ENCODE data around the gene MAP4K5.

Gene MAP4K5

GRCh38 chr14:50399251-50400032 is 132.9 kb downstream of the MAP4K5 start:
- DNase-seq (ENCODE audit: low read depth in 2 of 2), result no peak

DNA sequence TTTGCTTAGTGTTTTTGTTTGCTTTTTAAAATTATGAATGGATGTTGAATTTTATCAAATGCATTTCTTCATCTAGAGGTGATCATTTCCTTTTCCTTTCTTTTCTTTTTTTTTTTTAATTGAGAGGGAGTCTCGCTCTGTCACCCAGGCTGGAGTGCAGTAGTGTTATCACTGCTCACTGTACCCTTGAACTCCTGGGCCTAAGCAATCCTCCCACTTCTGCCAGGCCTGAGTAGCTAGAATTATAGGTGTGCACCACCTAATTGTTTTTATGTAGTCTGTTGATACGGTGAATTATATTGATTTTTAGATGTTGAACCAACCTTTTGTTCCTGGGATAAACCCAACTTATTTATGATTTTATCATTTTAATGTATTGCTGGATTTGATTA is 134.2 kb downstream of the MAP4K5 start:
- no peak for DNase-seq (ENCODE audit: low read depth in 2 of 2)

DNA sequence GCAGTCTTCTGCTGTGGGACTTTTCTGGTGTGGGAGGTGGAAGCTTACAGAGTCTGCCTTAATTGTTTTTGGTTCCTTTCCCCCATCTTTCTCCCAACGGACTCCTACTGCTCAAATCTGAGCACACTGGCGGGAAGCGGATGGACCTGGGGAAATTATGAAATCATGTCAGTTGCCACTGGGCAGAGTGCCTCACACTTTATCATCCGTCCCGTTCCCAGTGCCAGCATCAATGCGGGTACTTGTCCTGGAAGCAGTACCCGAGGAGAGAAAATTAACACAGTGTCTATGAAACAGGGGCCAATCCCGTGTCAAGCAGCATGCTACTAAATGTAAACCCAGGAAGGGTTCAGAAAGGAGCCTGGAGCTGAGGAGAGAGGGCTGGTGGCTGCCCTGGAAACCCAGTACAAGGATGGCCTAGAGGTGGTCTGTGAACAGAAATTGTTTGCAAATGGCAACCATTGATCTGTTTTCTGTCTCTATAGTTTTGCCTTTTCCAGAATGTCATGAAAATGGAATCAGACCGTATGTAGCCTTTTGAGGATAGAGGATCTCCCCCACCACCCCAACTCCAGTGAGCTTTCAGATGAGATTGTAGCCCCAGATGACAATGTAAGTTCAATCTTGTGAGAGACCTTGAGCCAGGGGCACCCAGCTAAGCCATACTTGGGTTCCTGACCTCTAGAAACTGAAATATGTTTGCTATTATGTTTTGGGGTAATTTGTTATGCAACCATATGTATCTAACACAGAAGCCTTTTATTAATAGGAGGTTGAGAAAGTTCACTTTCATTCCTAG is 134.8 kb downstream of the MAP4K5 start:
- no peak for DNase-seq (ENCODE audit: low read depth in 2 of 2)

DNA sequence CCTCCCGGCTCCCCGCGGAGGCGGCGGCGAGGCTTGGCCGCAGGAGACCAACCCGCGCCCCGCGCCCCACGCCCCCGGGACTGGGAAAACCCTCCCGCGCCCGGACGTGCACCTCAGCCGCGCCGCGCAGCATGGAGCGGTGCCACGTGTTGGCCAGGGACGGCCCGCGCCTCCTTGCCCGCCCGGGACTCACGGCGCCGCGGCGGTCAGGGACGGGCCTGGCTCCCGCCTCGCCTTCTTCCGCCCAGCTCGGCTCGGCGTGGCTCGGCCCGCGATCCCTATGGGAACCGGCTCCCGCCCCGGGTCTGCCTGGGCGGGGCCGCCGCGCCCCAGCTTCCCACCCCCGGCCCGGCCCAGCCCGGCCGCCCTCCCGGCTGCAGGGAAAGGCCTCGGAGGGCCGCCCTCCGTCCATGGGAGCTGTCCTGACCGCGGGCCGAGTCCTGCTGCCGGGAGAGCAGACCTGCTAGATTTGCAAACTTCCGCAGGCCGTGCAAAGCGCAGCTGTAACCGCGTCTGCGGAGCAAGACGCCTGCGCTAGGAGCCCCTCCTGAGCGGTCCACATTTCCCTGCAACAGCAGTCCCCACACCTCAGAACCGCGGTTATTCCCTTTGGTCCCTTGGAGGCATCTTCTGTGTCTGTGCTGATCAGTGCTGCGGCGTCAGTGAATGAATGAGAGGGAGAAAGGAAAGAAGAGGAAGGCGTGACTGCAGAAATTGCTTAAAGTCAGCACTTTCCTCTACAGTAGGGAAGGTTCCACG is 135.6 kb downstream of the MAP4K5 start, which contains the start of gene CDKL1:
CDKL1 (minus strand) TSS at position 251 of the 759 bp plus-strand sequence. CDS start 1,013 bp downstream, outside the sequence.
- no peak for DNase-seq (ENCODE audit: low read depth in 2 of 2)

DNA sequence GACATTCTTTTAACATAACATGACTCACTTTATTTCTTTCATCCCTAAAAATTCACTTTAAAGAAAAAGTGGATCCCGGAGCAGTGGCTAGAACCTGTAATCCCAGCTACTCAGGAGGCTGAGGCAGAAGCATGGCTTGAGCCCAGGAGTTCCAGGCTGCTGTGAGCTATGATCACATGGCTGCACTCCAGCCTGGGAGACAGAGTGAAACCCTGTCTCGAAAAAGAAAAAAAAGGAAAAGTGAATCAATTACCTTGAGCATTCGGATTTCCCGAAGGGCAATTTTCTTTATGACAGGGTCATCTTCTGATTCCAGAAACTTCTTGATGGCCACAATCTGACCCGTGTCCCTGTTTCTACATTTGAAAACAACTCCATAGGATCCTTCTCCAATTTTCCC is 136.9 kb downstream of the MAP4K5 start:
- no peak for DNase-seq (ENCODE audit: low read depth in 2 of 2)

GRCh38 chr14:50394713-50395112 is 137.7 kb downstream of the MAP4K5 start:
- DNase-seq (ENCODE audit: low read depth in 2 of 2), result no peak

DNA sequence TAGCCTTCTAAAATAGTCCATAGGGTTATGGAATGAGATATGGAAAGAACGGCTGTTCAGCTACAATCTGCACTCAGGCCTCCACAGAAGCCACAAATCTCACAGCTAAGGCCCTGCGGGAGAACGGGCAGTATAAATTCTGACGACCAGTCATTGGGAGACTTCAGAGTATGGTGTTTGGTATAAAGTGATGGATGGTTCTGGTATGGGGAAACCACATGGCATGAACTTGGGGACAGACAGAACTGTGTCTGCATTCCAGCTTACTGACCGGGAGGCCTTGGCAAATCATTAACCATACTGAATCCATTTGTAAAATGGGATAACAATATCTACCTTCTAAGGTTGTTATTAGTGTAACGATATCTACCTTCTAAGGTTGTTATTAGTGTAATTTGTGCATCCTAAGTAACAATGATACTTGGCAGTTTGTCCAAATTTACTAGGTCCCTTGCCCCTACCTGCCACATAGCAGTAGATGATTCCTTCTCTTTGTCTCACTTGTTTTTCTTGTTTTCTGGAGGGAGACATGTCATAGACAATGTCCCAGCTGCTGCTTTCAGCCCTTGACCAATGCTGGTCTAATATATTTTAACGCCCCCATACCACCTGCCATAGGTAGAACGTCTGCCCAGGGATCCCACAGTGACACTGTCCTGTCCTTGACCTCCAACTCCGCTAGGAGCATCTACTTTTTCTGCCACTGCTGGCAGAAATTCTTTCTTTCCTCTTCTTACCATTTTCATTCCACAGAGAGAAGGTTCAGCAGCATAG is 142.5 kb downstream of the MAP4K5 start:
- no peak for DNase-seq (ENCODE audit: low read depth in 2 of 2)

DNA sequence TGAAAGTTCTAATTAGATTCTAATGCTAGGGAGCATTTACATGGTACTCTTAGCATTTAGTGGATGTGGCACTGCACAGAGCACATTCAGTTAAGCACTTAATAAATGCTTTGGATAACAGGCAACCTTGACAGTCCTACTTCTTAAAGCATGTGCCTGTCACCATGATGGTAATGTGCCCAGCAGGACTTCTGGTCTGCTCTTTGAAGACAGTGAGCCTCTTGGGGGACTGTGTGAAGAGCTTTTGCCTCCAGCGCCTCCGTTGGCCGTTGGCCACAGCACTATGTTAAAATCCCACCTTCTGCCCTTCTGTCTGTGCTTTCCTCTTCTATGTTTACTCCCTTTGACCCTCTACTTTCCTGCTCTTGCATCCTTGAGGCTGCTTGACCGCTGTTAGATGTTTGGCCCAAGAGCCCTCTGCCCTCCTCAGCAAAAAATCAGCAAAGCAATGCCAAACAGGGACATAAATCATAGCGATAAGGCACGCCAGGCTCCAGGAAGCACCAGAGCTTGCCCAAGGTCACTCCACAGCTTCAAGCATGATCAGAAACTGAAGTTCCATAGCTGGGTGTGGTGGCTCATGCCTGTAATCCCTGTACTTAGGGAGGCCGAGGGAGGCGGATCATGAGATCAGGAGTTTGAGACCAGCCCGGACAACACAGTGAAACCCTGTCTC is 144.0 kb downstream of the MAP4K5 start:
- DNase-seq (ENCODE audit: low read depth in 2 of 2), result no peak

DNA sequence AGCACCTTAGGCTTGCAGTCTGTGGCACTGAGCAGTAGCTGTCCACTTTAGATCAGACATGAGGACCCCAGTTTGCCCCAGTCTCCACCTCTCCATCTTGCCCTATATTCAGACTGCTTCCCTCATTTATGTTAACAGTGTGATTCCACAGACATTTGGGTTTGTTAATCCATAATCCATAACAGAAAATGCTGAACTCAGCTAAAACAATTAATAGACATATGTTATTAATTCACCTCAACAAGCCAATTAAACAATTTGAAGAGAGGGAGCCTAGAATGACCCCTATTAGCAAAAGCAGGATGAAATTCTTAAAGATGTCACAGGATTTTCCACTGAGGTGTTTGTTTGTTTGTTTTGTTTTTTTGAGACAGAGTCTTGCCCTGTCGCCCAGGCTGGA is 144.8 kb downstream of the MAP4K5 start:
- no peak for DNase-seq (ENCODE audit: low read depth in 2 of 2)

DNA sequence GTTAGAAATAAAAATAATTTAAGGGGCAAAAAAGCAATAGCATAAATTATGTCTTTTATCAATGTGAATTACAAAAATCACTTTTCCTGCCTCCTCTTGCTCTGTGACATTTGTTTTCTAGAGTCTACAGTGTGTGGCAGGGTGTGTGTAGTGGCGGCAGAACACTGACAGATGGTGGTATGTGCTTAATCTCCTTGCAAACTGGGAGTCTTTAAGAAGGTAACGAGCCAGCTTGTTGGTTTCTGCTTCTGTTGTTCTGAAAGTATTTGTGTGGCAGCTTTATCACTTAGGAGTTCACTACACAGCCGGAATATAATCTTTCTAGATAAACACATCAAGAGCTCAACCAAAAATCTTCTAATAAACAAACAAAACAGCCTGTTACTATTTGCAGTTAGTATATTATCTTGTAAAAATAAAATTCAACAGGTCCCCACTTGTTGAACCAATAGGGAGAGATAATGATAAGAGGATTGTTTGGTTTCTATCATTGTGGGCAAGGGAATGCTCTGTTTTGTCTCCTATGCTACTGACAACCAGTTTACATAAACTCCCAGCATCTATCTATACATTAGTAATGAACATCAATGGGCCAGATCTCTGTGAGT is 148.6 kb downstream of the MAP4K5 start:
- no peak for DNase-seq (ENCODE audit: low read depth in 2 of 2)

GRCh38 chr14:50381823-50382287 is 150.5 kb downstream of the MAP4K5 start:
- no peak for DNase-seq (ENCODE audit: low read depth in 2 of 2)

- no peak for DNase-seq (ENCODE audit: low read depth in 2 of 2)
These were observed 151.4 kb downstream of the MAP4K5 start for GRCh38 chr14:50381008-50381407.

DNA sequence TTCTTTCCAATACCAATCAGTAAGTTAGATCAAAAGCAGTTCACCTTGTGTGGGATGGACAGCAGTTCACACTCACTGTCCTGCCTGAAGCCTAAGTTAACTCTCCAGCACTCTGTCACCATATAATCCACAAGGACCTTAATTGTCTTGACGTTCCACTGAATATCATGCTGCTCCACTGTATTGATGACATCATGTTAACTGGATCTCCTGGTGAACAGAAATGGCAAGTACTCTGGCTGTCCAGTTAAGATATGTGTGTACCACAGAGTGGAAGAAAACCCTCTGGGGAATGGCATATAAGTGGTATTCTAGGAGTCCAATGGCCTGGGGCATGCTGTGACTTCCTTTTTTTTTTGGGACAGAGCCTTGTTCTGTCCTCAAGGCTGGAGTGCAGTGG is 151.9 kb downstream of the MAP4K5 start:
- DNase-seq (ENCODE audit: low read depth in 2 of 2), result no peak

DNA sequence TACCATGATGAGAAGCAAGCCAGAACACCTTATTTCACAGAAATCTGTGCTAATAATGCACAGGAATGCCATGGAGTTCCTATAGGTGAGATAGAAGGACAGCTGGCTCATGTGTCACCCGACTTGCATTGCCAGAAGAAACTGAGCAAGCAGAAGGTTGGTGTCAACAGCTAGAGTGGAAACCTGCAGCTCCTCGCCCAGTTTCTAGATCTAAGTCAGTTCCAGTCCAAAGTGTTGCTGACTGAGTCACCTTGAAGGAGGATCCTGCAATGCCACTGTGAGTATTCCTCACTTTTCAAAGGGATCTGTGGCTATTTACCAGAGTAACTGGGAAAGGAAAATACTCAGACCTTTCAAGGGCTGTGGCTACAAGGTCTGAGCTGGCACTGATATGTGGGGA is 152.8 kb downstream of the MAP4K5 start:
- DNase-seq (ENCODE audit: low read depth in 2 of 2), result no peak

- DNase-seq (ENCODE audit: low read depth in 2 of 2), result no peak
These were observed 154.8 kb downstream of the MAP4K5 start for GRCh38 chr14:50377550-50378085.

DNA sequence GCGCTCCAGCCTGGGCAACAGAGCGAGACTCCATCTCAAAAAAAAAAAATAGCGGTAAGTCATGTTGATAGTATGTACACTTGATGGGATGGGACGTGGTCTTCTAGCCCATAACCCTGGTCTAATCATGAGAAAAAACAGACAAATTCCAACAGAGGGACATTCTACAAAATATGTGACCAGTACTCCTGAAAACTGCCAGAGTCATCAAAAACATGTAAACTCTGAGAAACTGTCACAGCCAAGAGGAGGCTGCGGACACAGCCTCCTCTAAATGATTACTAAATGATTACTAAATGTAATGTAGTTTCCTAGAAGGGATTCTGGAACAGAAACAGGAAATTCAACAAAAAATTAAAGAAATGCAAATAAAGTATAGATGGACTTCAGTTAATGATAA is 156.6 kb downstream of the MAP4K5 start:
- DNase-seq (ENCODE audit: low read depth in 2 of 2), result no peak

GRCh38 chr14:50373959-50374358 is 158.4 kb downstream of the MAP4K5 start:
- no peak for DNase-seq (ENCODE audit: low read depth in 2 of 2)

DNA sequence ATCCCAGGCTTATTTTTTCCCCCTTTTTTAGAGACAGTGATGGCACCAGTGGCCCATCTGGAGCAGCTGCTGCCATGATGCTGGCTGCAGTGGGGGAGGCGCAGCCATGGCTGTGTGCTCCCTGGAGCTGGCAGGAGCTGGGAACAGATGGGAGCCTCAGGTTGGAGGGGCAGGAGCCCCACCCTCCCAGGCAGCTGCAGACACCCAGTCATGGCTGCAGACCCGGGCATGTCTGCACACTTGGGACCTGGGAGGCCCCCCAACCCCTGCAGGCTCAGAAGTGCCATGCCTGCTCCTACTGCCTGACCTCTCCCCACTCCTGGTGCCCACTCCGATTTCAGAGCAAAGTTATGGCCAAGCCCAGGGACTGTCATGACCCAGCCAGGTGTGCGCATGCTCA is 160.8 kb downstream of the MAP4K5 start:
- no peak for DNase-seq (ENCODE audit: low read depth in 2 of 2)
